Thoracic aorta (tissue), 2 donors: ENCODE data around the gene IFT57. TPM values are rescaled to one million over a fixed set of nuclear protein-coding genes. Genes with fewer than 3 reads are reported as not detected.

ENCODE experiments used
- ATAC-seq: fragments of 150-250 bp; one replicate; pipeline ENCODE4 v1.8.0; 2017; ENCODE audit warnings: low read depth; ENCODE audit not compliant: insufficient number of reproducible peaks, low FRiP score
- DNase-seq: peaks from one replicate; pipeline ENCODE4 v3.0.0-alpha.2; 2020; ENCODE audit warnings: low spot score
- H3K27ac ChIP-seq, 2 donors: fragments of 200-600 bp; sonication (generic); 1 replicate in 1 of 2; 2 replicates in 1 of 2; pipeline ENCODE4 v1.5.1; 2016; ENCODE audit warnings: mild to moderate bottlenecking in 2 of 2, moderate library complexity in 2 of 2
- H3K27me3 ChIP-seq: fragments of 200-600 bp; sonication (generic); replicated peaks from 2 replicates; pipeline ENCODE4 v1.6.0; 2016; ENCODE audit warnings: mild to moderate bottlenecking; ENCODE audit not compliant: insufficient read depth
- H3K36me3 ChIP-seq: fragments of 200-600 bp; sonication (generic); one replicate; pipeline ENCODE4 v1.5.1; 2016
- H3K4me1 ChIP-seq, 2 donors: fragments of 200-600 bp; sonication (generic); 1 replicate in 1 of 2; 2 replicates in 1 of 2; pipeline versions ENCODE4 v1.5.1 to v1.6.0; 2016; ENCODE audit warnings: low read depth in 2 of 2, mild to moderate bottlenecking in 1 of 2; ENCODE audit not compliant: control insufficient read depth in 1 of 2
- H3K4me3 ChIP-seq: fragments of 200-600 bp; sonication (generic); 2 replicates; pipeline ENCODE4 v1.5.1; 2016; ENCODE audit warnings: mild to moderate bottlenecking
- H3K9me3 ChIP-seq: fragments of 200-600 bp; sonication (generic); 2 replicates; pipeline ENCODE4 v1.5.1; 2016
- total RNA-seq, 2 donors: library from RNA; depleted of rRNA; stranded (reverse); fragments of >200 nt; gene quantifications; one replicate each; pipeline versions ENCODE4 v1.1.0 to v1.2.3, GENCODE V29; 2016
- TF ChIP-seq, protein P1 (sequence below): fragments of 200-600 bp; sonication (generic); IDR thresholded peaks from one replicate; pipeline ENCODE4 v1.5.1; 2019; ENCODE audit warnings: antibody characterized with exemption

The IFT57 gene
- total RNA-seq, 2 donors from 2014 or later, result 35.7 to 41.1 TPM

DNA sequence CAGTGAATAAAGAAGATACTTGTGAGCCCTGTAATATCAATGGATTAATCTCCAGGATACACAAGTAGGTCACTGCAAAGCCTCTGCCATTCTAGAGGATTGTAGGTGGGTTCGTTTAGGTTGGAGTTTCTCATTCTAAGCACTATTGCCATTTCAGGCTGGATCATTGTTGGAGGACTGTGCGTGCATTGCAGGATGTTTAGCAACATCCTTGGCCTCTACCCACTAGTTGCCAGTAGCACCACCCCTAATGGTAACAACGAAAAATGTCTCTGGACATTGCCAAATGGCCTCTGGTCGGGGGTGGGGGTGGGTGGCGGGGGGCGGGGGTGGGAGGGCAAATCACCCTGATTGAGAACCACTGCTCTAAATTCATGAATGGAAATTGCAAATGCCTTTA lies 4.9 kb upstream of the IFT57 start:
- peaks cover 6 to 13% of the 10 kb centered on the region in 2 donors for H3K4me1 ChIP-seq
- no peak overlapping the region for H3K27ac ChIP-seq
- ATAC-seq, result no peak
- H3K27me3 ChIP-seq, result no peaks in the 10 kb centered on the region
- DNase-seq, result no peak
- TF ChIP-seq, protein P1, sequence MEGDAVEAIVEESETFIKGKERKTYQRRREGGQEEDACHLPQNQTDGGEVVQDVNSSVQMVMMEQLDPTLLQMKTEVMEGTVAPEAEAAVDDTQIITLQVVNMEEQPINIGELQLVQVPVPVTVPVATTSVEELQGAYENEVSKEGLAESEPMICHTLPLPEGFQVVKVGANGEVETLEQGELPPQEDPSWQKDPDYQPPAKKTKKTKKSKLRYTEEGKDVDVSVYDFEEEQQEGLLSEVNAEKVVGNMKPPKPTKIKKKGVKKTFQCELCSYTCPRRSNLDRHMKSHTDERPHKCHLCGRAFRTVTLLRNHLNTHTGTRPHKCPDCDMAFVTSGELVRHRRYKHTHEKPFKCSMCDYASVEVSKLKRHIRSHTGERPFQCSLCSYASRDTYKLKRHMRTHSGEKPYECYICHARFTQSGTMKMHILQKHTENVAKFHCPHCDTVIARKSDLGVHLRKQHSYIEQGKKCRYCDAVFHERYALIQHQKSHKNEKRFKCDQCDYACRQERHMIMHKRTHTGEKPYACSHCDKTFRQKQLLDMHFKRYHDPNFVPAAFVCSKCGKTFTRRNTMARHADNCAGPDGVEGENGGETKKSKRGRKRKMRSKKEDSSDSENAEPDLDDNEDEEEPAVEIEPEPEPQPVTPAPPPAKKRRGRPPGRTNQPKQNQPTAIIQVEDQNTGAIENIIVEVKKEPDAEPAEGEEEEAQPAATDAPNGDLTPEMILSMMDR, result no peak
- no peaks in the 10 kb centered on the region for H3K9me3 ChIP-seq
- no peak overlapping the region for H3K4me3 ChIP-seq
- no peaks in the 10 kb centered on the region for H3K36me3 ChIP-seq

DNA sequence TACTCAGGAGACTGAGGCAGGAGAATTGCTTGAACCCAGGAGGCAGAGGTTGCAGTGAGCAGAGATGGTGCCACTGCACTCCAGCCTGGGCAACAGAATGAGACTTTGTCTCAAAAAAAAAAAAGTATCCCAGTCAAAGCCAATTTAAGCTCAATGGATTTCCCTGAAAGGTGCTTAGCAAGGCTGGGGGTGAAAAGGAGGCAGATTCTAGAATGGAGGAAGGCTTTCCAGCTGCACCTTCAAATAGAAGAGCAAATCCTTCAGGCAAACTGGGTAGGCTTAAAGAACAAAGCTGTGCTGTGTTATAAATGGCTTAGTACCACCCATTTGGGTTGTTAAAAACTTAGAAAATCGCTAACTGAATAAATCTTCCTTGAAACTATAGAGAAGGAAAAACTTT lies 3.0 kb upstream of the IFT57 start:
- TF ChIP-seq, protein P1, result no peak
- no peaks in the 10 kb centered on the region for H3K36me3 ChIP-seq
- peaks cover 11 to 27% of the 10 kb centered on the region in 2 donors for H3K4me1 ChIP-seq
- no peak overlapping the region for H3K27ac ChIP-seq
- H3K27me3 ChIP-seq, result no peaks in the 10 kb centered on the region
- H3K4me3 ChIP-seq, result no peak overlapping the region
- H3K9me3 ChIP-seq, result no peaks in the 10 kb centered on the region
- no peak for DNase-seq
- ATAC-seq, result no peak

DNA sequence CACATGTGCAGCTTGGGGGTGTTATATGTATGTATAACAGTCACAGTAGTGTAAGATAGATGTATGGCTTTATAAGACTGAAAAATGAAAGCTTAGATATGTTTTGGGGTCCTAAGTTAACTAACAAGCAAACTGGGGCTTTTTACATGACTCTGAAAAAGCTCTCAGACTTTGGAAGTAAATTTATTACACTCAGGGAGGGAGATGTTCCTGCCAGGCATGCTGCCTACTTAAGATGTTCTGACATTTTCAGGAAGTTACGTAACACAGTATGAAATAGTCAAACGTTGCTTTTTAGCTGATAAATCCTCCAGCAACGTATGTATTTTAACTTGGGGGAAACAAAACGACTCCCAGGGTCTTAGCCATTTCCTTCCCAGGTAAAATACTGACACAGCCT lies 1.7 kb upstream of the IFT57 start:
- H3K9me3 ChIP-seq, result no peaks in the 10 kb centered on the region
- DNase-seq, result no peak
- no peaks in the 10 kb centered on the region for H3K36me3 ChIP-seq
- H3K27ac ChIP-seq, result peak overlapping the region; percentile 24 to 74
- peak overlapping the region; percentile 15 for H3K4me3 ChIP-seq
- H3K4me1 ChIP-seq, result peaks cover 11 to 40% of the 10 kb centered on the region in 2 donors
- TF ChIP-seq, protein P1, result no peak
- no peak for ATAC-seq
- no peaks in the 10 kb centered on the region for H3K27me3 ChIP-seq

DNA sequence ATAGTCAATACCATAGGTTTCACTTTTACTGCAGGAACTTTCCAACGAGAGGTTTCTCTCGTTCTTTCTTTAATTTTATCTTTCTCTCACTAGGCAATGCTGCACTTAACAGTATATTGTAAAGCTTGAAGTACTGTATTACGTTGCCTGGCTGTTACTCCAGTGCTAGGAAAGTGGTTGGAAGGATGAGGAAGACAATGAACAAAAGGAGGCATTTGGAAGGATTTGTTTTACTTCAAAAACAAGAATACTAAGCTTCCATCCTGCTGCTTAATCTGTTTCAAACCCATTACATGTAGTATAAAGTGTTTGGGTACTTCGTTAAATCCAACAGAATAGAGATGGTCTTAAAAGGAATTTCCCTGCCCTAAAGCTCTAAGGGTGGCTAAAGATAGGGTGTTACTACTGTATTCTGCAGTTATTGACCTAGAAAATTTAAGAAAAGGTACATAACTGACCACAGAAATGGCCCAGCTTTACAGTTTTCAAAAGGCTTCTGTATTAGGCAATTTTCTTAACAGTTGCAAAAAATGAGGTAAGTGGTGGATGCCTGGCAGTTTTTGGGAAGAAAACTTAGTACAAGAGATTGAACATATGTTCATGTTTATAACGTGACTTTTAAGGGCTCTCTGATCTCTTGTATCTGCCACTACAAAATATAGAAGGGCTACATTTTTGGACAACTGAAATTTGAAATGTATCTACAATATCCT lies 785 bp upstream of the IFT57 start:
- Histone ChIP-seq H3K4me3 (peak overlapping the region; percentile 92), H3K36me3 (no peaks in the 10 kb centered on the region), H3K4me1 (peaks cover 11 to 46% of the 10 kb centered on the region in 2 donors), H3K27me3 (no peaks in the 10 kb centered on the region), H3K9me3 (no peaks in the 10 kb centered on the region), H3K27ac (peak overlapping the region; percentile 47 to 74)
- TF ChIP-seq, protein P1, result no peak
- ATAC-seq (no peak), DNase-seq (no peak)

DNA sequence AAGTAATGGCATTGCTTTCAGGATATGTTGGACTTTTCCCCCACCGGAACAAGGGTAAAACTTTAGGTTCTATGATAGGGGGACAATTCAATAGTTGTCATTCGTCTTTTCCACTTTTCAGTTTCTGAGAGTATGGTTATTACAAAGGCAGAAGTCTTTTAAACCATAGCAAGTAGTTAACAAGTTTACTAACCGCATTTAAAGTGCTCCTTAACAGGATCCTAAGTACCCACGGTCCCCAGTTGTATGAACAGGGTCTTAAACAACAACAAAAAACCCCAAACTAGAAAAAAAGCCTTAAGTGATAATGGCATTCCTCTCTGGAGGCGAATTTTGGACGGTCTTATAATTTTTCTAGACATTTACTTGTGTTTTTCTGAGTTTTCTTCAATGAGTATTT lies 831 bp downstream of the IFT57 start:
- peak overlapping the region; percentile 92 for H3K4me3 ChIP-seq
- H3K27me3 ChIP-seq, result no peaks in the 10 kb centered on the region
- TF ChIP-seq, protein P1, result no peak
- DNase-seq (no peak), ATAC-seq (no peak)
- H3K27ac ChIP-seq, result peak overlapping the region in 1 of 2 donors; percentile 74
- peaks cover 11 to 46% of the 10 kb centered on the region in 2 donors for H3K4me1 ChIP-seq
- H3K9me3 ChIP-seq, result no peaks in the 10 kb centered on the region
- no peaks in the 10 kb centered on the region for H3K36me3 ChIP-seq
